HG03045 (cell line): ENCODE results near the gene HYAL3.

ENCODE experiments used
- ATAC-seq: cut with Tn5 transposase; IDR thresholded peaks from one replicate; pipeline ENCODE4 v1.9.1; 2021; ENCODE audit warnings: mild to moderate bottlenecking, moderate library complexity; ENCODE audit not compliant: unreplicated experiment

HYAL3 gene

GRCh38 chr3:50298836-50299637 is at the start of gene HYAL3, which contains the start of gene NAA80:
TSS of gene HYAL3 (minus strand) at chr3:50299405. CDS start at chr3:50295602, 3,803 bp downstream.
TSS of gene NAA80 (minus strand) at chr3:50299405. CDS start at chr3:50297463, 1,942 bp downstream.
- ATAC-seq, result peak; percentile 81

- no peak for ATAC-seq
Measured at GRCh38 chr3:50347187-50347813, 48.1 kb upstream of the HYAL3 start.

- ATAC-seq, result no peak
Measured at GRCh38 chr3:50345586-50346234, 46.5 kb upstream of the HYAL3 start, which contains the start of gene ZMYND10. TSS of gene ZMYND10 (minus strand) at chr3:50345732. CDS start at chr3:50345579, 153 bp downstream.

GRCh38 chr3:50345008-50345407 is 45.8 kb upstream of the HYAL3 start:
- ATAC-seq, result no peak

GRCh38 chr3:50342813-50343633 is 43.8 kb upstream of the HYAL3 start:
- ATAC-seq, result no peak

GRCh38 chr3:50341996-50342650 is 42.9 kb upstream of the HYAL3 start:
- ATAC-seq, result no peak

- ATAC-seq, result no peak
Measured at GRCh38 chr3:50341537-50341936, 42.3 kb upstream of the HYAL3 start.

GRCh38 chr3:50340448-50341329 is 41.5 kb upstream of the HYAL3 start, which contains the start of gene RASSF1:
TSS of gene RASSF1 (minus strand) at chr3:50340836. CDS start at chr3:50340805, 31 bp downstream.
- ATAC-seq, result no peak

- ATAC-seq, result no peak
Measured at GRCh38 chr3:50340147-50340447, 40.9 kb upstream of the HYAL3 start.

GRCh38 chr3:50339485-50340146 is 40.4 kb upstream of the HYAL3 start:
- no peak for ATAC-seq

GRCh38 chr3:50338965-50339364 is 39.8 kb upstream of the HYAL3 start:
- ATAC-seq, result no peak

GRCh38 chr3:50337175-50337861 is 38.1 kb upstream of the HYAL3 start:
- ATAC-seq, result peak; percentile 79

GRCh38 chr3:50336452-50337174 is 37.4 kb upstream of the HYAL3 start:
- peak; percentile 40 for ATAC-seq

GRCh38 chr3:50334339-50335075 is 35.3 kb upstream of the HYAL3 start:
- no peak for ATAC-seq

GRCh38 chr3:50333744-50334328 is 34.6 kb upstream of the HYAL3 start:
- ATAC-seq, result no peak

GRCh38 chr3:50331364-50331907 is 32.2 kb upstream of the HYAL3 start:
- ATAC-seq, result no peak
